ENCODE results near the gene HDX.
A peak's percentile ranks its signal among the peaks of the same experiment; 100 is the strongest.

HDX gene

GRCh38 chrX:84415140-84415539 is 87.1 kb downstream of the HDX start:
- ATAC-seq = no peak
- TF ChIP-seq CSDC2 (CRISPR knock-in tag; IDR thresholded peaks at IDR 0.05) (no peak), POU6F1 (CRISPR knock-in tag; IDR thresholded peaks at IDR 0.05; ENCODE audit: borderline replicate concordance, low read depth) (no peak), GLIS3 (CRISPR knock-in tag; IDR thresholded peaks at IDR 0.05) (no peak)

- ATAC-seq = peak; percentile 63
Measured at GRCh38 chrX:84363663-84364062, 138.6 kb downstream of the HDX start.

GRCh38 chrX:84363051-84363450 is 139.2 kb downstream of the HDX start:
- TF ChIP-seq BACH2 (CRISPR knock-in tag; IDR thresholded peaks at IDR 0.05; ENCODE audit: borderline replicate concordance) (no peak), POU6F1 (CRISPR knock-in tag; IDR thresholded peaks at IDR 0.05; ENCODE audit: borderline replicate concordance, low read depth) (no peak), ARNTL (CRISPR knock-in tag; IDR thresholded peaks at IDR 0.05; ENCODE audit: borderline replicate concordance, low read depth) (no peak), ZFP3 (CRISPR knock-in tag; IDR thresholded peaks at IDR 0.05) (no peak), CSRNP3 (CRISPR knock-in tag; IDR thresholded peaks at IDR 0.05) (no peak), TCF4 (CRISPR knock-in tag; IDR thresholded peaks at IDR 0.05; ENCODE audit: borderline replicate concordance) (no peak), ZNF70 (CRISPR knock-in tag; IDR thresholded peaks at IDR 0.05) (no peak), ESRRG (CRISPR knock-in tag; IDR thresholded peaks at IDR 0.05) (no peak), CREB5 (CRISPR knock-in tag; IDR thresholded peaks at IDR 0.05; ENCODE audit: low read depth) (no peak), SNAI2 (CRISPR knock-in tag; IDR thresholded peaks at IDR 0.05) (no peak), PATZ1 (CRISPR knock-in tag; IDR thresholded peaks at IDR 0.05; ENCODE audit: borderline replicate concordance) (no peak), ZFP30 (CRISPR knock-in tag; IDR thresholded peaks at IDR 0.05) (no peak), ISL1 (CRISPR knock-in tag; IDR thresholded peaks at IDR 0.05) (no peak), PPARA (CRISPR knock-in tag; IDR thresholded peaks at IDR 0.05; ENCODE audit: borderline replicate concordance) (no peak)
- TF ChIP-seq, protein P1, sequence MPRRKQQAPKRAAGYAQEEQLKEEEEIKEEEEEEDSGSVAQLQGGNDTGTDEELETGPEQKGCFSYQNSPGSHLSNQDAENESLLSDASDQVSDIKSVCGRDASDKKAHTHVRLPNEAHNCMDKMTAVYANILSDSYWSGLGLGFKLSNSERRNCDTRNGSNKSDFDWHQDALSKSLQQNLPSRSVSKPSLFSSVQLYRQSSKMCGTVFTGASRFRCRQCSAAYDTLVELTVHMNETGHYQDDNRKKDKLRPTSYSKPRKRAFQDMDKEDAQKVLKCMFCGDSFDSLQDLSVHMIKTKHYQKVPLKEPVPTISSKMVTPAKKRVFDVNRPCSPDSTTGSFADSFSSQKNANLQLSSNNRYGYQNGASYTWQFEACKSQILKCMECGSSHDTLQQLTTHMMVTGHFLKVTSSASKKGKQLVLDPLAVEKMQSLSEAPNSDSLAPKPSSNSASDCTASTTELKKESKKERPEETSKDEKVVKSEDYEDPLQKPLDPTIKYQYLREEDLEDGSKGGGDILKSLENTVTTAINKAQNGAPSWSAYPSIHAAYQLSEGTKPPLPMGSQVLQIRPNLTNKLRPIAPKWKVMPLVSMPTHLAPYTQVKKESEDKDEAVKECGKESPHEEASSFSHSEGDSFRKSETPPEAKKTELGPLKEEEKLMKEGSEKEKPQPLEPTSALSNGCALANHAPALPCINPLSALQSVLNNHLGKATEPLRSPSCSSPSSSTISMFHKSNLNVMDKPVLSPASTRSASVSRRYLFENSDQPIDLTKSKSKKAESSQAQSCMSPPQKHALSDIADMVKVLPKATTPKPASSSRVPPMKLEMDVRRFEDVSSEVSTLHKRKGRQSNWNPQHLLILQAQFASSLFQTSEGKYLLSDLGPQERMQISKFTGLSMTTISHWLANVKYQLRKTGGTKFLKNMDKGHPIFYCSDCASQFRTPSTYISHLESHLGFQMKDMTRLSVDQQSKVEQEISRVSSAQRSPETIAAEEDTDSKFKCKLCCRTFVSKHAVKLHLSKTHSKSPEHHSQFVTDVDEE (CRISPR knock-in tag; IDR thresholded peaks at IDR 0.05) = no peak

More at GRCh38 chrX:84363663-84364062, 138.6 kb downstream of the HDX start:
- TF ChIP-seq ISL1 (CRISPR knock-in tag; IDR thresholded peaks at IDR 0.05) = no peak
- TF ChIP-seq ZFP30 (CRISPR knock-in tag; IDR thresholded peaks at IDR 0.05) = no peak
- no peak for TF ChIP-seq ZFP3 (CRISPR knock-in tag; IDR thresholded peaks at IDR 0.05)
- no peak for TF ChIP-seq ZC3H10 (CRISPR knock-in tag; IDR thresholded peaks at IDR 0.05)
- no peak for TF ChIP-seq ZNF565 (CRISPR knock-in tag; conservative IDR thresholded peaks at IDR 0.05; ENCODE audit: low read depth)
- no peak for TF ChIP-seq ZNF70 (CRISPR knock-in tag; IDR thresholded peaks at IDR 0.05)
- TF ChIP-seq RARB (CRISPR knock-in tag; IDR thresholded peaks at IDR 0.05) = no peak

More at GRCh38 chrX:84363051-84363450, 139.2 kb downstream of the HDX start:
- no peak for ATAC-seq
